ENCODE results near the gene KCNQ5.

The KCNQ5 gene

DNA sequence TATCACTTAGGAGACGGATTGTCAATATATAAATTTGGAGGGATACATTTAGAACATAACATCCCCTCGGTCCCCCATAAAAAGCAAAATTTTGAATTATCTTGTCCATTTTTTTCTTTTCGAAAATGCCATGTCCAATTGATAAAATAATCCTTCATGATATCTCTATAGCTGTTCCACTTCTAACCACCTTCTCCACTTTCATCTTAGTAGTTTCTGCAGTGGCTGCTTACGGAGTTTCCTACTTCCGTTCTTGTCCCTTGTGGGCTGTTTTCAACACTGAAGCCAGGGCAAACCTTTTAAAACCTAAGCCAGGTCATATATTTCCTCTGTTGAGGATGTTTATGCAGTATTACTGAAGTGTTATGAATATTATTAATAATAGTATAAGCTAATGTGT, 37.9 kb downstream of the KCNQ5 start:
- DNase-seq, result no peak
- in situ Hi-C loops (cut with MboI; ENCODE audit: low pct_unique_long_range_greater_than_20kb, low sequenced_read_pairs), result no loop called here

DNA sequence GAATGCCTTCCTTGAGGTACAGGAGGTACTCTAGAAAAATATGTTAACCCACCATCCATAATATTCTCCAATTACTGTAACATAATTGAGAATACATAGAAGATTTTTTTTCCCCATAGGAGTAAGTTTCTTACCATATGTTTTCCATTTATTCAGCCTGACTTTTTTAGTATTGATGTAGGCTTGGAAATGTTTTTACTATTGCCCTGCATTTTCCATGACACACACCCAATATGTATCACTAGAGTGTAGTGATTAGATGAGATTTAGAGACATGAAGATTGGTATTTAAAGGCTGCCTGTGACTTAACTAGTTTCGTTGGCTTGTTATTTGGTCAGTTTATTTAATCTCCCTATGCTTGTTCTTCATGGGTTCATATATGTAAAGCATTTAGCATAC, 39.5 kb downstream of the KCNQ5 start:
- no peak for DNase-seq
- in situ Hi-C loops (cut with MboI; ENCODE audit: low pct_unique_long_range_greater_than_20kb, low sequenced_read_pairs), result no loop called here

- DNase-seq, result no peak
- in situ Hi-C loops (cut with MboI; ENCODE audit: low pct_unique_long_range_greater_than_20kb, low sequenced_read_pairs), result no loop called here
Measured at GRCh38 chr6:72665599-72665998, 43.7 kb downstream of the KCNQ5 start.

GRCh38 chr6:72669324-72669723, 47.5 kb downstream of the KCNQ5 start:
- in situ Hi-C loops (cut with MboI; ENCODE audit: low pct_unique_long_range_greater_than_20kb, low sequenced_read_pairs), result no loop called here
- peak; percentile 8 for DNase-seq

- in situ Hi-C loops (cut with MboI; ENCODE audit: low pct_unique_long_range_greater_than_20kb, low sequenced_read_pairs), result no loop called here
- no peak for DNase-seq
Measured at GRCh38 chr6:72672906-72673305, 51.0 kb downstream of the KCNQ5 start.

DNA sequence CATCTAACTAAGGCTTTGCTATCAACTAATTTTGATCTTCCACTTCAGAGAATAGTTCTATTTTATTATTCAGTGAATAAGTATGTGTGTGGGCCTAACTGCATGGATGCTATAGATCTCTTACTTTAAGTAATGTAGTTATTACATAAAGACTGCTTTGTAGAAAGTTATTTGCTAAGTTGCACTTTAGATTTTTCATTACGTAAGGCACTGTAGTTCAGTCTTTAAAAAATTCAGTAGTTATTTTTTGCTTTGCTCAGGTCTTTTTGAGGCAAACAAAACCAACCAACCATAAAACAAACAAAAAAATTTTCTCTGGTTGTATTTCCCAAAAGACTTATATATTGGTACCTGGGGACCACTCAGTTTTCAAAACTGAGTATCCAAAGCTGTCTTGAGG, 53.0 kb downstream of the KCNQ5 start:
- in situ Hi-C loops (cut with MboI; ENCODE audit: low pct_unique_long_range_greater_than_20kb, low sequenced_read_pairs), result no loop called here
- DNase-seq, result no peak

DNA sequence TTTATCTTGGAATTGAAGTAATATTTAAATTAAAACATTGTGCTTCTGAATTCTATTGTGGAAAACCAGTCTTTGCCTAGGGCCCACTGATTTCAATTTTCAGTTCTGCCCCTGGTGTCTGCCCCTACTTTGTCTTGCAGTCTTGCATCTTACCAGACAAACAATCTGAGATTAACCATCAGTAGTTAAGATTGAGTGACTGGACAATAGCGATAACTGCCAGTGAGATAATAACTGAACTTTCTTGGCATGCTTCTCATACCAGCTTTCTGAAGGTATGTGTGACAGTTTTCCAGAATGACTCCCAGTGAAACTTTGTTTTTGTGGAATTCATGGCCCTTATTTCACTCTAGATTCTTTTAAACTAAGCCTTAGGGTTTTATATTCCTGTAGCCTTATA, 53.5 kb downstream of the KCNQ5 start:
- DNase-seq, result no peak
- in situ Hi-C loops (cut with MboI; ENCODE audit: low pct_unique_long_range_greater_than_20kb, low sequenced_read_pairs), result no loop called here

DNA sequence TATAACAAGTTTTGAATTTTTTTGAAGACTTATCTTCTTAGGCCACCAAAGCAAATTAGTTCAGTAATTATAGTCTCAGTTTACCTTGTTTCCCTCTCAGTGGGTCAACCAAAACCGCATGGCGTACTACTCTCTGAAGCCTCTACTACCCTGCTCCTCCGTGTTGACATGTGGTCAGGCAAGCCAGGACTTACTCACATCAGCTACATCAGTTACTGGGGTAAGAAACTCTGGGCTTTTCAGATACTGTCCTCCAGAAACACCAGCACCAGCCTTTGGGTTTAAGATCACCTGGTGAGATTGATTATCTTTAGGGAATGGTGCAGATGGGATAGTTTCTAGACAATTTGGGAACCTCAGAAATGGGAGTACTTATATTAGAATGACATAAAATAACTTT, 55.1 kb downstream of the KCNQ5 start:
- DNase-seq, result no peak
- in situ Hi-C loops (cut with MboI; ENCODE audit: low pct_unique_long_range_greater_than_20kb, low sequenced_read_pairs), result no loop called here

GRCh38 chr6:72677740-72678139, 55.9 kb downstream of the KCNQ5 start:
- in situ Hi-C loops (cut with MboI; ENCODE audit: low pct_unique_long_range_greater_than_20kb, low sequenced_read_pairs), result no loop called here
- DNase-seq, result no peak

GRCh38 chr6:72683797-72684196, 61.9 kb downstream of the KCNQ5 start:
- in situ Hi-C loops (cut with MboI; ENCODE audit: low pct_unique_long_range_greater_than_20kb, low sequenced_read_pairs), result no loop called here
- no peak for DNase-seq

DNA sequence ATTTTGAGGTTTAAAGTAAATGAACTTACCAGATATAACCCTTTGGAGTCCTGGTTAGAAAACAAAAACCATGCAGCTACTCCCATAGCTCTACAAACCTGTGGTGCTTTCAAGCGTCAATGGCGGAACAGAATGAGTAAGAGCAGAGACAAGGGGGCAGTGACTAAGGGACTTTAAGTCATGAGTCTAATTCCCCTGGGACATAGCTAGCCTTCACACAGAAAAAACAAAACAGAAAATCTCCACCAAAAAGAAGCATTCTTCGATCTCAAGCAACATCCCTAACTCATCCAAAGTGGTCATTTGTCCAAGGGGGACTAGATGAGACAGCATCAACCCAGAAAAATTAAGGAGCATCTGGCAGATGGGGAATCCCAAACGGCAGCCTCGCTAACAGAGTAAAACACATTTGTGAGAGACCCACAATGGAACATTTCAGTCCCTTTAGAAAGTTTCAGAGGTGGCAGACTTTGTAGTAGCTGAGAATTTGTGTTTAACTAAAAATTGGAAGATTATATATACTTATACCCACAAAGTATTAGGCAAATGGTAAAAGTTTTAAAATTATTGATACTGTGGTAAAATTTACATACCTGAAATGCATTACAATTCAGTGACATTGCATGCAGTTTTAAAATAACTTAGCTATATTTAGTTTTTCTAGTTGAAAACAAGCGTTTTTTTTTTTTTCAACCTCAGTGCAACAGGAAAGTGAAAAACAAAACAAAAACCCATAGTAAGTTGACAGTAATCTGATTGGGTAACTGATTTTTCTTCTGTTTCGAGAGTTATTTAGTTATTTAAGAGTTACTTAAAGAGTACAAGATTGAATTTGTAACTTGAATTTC, 67.5 kb downstream of the KCNQ5 start:
- no peak for DNase-seq
- in situ Hi-C loops (cut with MboI; ENCODE audit: low pct_unique_long_range_greater_than_20kb, low sequenced_read_pairs), result no loop called here

DNA sequence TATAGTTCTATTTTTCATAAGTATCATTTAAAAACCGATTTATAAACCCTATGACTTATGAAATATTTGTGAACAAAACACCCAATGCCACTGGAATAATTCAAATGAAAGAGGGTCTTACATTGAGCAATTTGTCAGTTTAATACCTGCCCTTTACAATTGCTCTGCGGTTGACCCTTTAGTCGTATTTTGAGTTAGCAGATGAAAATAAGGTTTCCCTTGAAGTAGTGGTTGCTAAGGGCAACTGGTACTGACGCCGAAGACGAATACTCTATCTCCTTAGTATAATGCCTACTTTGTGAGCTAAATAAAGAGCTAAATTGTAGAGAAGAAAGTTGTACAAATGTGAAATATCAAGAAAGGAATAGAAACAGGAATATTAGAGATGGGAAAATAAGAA, 69.4 kb downstream of the KCNQ5 start:
- DNase-seq, result no peak
- in situ Hi-C loops (cut with MboI; ENCODE audit: low pct_unique_long_range_greater_than_20kb, low sequenced_read_pairs), result no loop called here

DNA sequence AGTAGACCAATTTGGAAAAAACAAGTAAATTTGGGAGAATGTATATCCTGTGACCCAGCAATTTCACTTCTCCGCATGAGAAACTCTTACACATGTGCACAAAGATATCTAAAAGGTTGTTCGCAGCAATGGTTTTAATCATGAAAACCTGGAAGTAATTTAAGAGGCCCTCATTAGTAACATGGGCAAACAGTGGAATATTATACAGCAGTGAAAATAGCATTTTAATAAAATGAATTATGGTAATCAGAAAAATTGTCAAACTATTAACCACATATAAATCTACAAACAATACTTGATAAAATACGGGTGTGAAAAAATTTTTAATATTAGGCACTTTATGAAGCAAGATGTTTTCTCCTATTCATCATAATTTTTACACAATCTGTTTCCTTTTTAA, 74.2 kb downstream of the KCNQ5 start:
- no peak for DNase-seq
- in situ Hi-C loops (cut with MboI; ENCODE audit: low pct_unique_long_range_greater_than_20kb, low sequenced_read_pairs), result no loop called here

- DNase-seq, result no peak
- in situ Hi-C loops (cut with MboI; ENCODE audit: low pct_unique_long_range_greater_than_20kb, low sequenced_read_pairs), result no loop called here
Measured at GRCh38 chr6:72699159-72699558, 77.3 kb downstream of the KCNQ5 start.

- no peak for DNase-seq
- in situ Hi-C loops (cut with MboI; ENCODE audit: low pct_unique_long_range_greater_than_20kb, low sequenced_read_pairs), result no loop called here
Measured at GRCh38 chr6:72702421-72702820, 80.6 kb downstream of the KCNQ5 start.

DNA sequence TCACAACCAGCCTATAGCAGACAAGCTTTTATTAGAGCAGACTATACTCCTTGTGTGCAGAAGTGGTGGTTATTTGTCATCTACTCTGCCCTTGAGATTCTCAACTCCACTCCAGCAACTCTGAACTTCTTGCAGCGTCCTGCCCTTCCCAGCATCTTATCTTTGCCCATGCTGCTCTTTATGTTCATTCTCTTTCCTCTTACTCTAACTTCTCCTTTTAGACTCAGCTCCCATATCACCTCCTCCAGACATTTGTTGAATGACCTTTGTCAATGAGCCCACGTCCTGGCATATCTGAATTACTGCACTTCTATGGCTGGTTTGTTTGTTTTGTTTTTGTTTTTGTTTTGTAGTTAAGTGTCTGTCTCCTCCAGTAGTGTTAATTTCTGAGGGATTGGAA, 81.2 kb downstream of the KCNQ5 start:
- in situ Hi-C loops (cut with MboI; ENCODE audit: low pct_unique_long_range_greater_than_20kb, low sequenced_read_pairs), result no loop called here
- DNase-seq, result peak; percentile 52

GRCh38 chr6:72704979-72705378, 83.1 kb downstream of the KCNQ5 start:
- in situ Hi-C loops (cut with MboI; ENCODE audit: low pct_unique_long_range_greater_than_20kb, low sequenced_read_pairs), result no loop called here
- peak; percentile 4 for DNase-seq

DNA sequence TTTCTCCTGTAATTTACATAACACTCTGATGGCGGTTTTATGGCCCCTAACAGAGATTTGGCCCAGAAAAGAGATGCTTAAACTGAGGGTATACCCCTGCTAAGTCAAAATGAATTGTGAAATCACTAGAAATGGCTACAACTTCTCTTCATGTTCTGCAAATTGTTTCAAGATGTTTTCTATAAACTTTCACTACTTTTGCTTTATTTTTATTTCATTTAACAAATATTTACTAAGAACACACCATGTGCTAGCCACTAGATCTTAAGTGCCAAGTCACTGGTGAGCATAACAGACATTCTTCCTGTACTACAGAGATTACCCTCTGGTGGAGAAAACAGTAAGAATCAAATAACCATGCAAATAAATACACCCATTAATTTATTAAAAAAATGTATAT, 87.6 kb downstream of the KCNQ5 start:
- in situ Hi-C loops (cut with MboI; ENCODE audit: low pct_unique_long_range_greater_than_20kb, low sequenced_read_pairs), result no loop called here
- DNase-seq, result no peak

- in situ Hi-C loops (cut with MboI; ENCODE audit: low pct_unique_long_range_greater_than_20kb, low sequenced_read_pairs), result no loop called here
- no peak for DNase-seq
Measured at GRCh38 chr6:72711731-72712130, 89.9 kb downstream of the KCNQ5 start.

DNA sequence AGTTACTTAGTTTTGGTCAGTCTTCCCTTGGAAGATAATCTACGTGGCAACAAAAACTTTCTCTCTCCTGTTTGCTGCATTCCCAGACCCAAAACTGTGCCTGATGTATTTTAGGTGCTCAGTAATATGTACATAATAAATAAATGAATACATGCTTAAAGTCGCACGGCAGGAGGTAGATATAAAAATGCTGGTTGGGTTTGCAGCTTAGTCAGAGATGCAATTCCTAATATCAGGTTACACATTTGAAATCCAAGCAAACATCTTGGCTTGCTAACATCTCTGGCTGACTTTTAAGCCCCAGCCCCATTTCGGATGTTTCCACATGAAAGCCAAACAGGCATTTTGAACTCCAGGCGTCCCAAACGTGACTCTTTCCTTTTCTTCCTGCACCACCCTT, 91.0 kb downstream of the KCNQ5 start:
- DNase-seq, result no peak
- in situ Hi-C loops (cut with MboI; ENCODE audit: low pct_unique_long_range_greater_than_20kb, low sequenced_read_pairs), result no loop called here

- DNase-seq, result no peak
- in situ Hi-C loops (cut with MboI; ENCODE audit: low pct_unique_long_range_greater_than_20kb, low sequenced_read_pairs), result no loop called here
Measured at GRCh38 chr6:72715119-72715518, 93.3 kb downstream of the KCNQ5 start.
